ENCODE data around the gene SLC25A42. TPM values are rescaled to one million over a fixed set of nuclear protein-coding genes. Genes with fewer than 3 reads are reported as not detected.
"Not testable (repeated sequence)": the region's sequence is repeated elsewhere in the genome, so short reads cannot be mapped to it uniquely, and the experiment has no call there.

The SLC25A42 gene, protein sequence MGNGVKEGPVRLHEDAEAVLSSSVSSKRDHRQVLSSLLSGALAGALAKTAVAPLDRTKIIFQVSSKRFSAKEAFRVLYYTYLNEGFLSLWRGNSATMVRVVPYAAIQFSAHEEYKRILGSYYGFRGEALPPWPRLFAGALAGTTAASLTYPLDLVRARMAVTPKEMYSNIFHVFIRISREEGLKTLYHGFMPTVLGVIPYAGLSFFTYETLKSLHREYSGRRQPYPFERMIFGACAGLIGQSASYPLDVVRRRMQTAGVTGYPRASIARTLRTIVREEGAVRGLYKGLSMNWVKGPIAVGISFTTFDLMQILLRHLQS
- polyA plus RNA-seq (2011; rRNA removed) (3.8 and 5.8 TPM in 2 replicates), polyA minus RNA-seq (2011; rRNA and poly(A)+ RNA removed) (3.5 and 4.6 TPM in 2 replicates)

DNA sequence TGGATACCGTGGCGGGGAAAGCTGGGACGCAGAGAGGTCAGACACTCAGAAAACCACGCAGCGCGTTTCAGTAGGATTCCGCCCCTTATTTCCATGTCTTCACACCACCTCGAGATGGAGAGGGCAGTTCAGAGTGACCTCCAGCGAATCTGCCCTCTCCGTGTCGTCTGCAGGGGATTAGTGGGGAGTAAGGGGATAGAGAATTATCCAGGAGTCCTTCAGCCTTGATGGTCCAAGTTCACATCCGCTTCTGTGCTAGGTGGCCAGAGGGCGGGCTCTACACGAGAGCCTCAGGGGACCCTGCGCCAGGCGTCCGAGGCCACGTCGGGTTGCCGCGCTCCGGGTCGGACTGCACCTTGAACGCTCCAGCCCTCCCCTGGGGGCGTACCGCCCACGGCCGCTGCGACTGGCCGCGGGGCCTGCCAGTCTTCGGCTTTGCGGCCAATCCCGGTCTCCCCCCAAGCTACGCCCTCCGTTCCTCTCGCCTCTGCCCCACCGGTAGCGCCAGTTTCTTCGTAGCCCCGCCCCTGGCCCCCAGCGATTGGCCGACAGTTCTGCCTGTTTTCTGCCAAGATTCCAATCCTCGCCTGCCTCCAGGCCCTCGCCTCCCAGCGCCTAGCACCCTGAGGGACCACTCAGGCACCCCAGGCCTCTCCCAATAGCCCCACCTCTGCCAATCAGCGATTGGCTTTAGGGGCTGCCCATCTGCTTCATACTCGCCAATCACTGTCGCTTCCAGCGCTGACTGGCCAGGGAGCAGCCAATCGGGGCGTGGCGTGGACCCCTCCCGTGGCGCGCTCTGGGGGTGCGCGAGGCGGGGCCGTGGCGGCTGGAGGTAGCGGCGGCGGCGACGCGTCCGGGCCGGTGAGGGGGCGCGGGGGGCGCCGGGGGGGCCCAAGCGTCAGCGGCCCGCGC, at the start of gene SLC25A42:
Gene SLC25A42 (plus strand): TSS at position 812 of the 915 bp plus-strand sequence. CDS start 32,131 bp downstream, outside the sequence.
- CTCF ChIA-PET: interaction anchor here (0.6 to 2.1 kb wide), 6 partner anchors 9 to 583 kb away, joined by 3 to 14 read pairs (median 3); no protein-coding TSS in a partner anchor
- peaks cover 1% of the 10 kb centered on the region for H3K36me3 ChIP-seq (ENCODE audit: control insufficient read depth, insufficient read depth, low read length)
- no peaks in the 10 kb centered on the region for H3K27me3 ChIP-seq (ENCODE audit: control insufficient read depth, insufficient read depth, low read length)
- H3K4me3 ChIP-seq (ENCODE audit: low read depth, low read length): peak within 1 kb of the TSS; percentile 88
- peak; percentile 99 for DNase-seq (ENCODE audit: low read depth)
- POLR2A ChIA-PET: interaction anchor here (0.7 kb wide), 1 partner anchor 1203 kb away, joined by 3 read pairs; no protein-coding TSS in a partner anchor
- TF ChIP-seq, protein P1, sequence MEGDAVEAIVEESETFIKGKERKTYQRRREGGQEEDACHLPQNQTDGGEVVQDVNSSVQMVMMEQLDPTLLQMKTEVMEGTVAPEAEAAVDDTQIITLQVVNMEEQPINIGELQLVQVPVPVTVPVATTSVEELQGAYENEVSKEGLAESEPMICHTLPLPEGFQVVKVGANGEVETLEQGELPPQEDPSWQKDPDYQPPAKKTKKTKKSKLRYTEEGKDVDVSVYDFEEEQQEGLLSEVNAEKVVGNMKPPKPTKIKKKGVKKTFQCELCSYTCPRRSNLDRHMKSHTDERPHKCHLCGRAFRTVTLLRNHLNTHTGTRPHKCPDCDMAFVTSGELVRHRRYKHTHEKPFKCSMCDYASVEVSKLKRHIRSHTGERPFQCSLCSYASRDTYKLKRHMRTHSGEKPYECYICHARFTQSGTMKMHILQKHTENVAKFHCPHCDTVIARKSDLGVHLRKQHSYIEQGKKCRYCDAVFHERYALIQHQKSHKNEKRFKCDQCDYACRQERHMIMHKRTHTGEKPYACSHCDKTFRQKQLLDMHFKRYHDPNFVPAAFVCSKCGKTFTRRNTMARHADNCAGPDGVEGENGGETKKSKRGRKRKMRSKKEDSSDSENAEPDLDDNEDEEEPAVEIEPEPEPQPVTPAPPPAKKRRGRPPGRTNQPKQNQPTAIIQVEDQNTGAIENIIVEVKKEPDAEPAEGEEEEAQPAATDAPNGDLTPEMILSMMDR (IDR thresholded peaks at IDR 0.05; ENCODE audit: insufficient read depth, low read depth, low read length): no peak

DNA sequence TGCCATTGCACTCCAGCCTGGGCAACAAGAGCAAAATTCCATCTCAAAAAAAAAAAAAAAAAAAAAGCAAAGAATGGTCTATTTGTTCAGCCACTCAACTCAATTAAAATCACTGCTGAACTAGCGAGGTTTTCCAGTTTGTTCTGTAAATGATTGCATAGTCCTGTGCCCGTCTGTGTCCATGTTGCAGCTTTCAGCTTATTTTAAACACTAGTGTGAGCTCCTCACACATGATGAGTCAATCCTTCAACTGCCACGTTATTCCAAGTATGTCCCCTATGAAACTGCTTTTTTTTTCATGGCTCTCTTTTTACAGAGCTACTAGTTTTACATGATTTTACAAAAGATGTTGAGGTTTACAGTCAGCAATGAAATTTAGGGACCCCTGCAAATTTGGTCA, 42.7 kb upstream of the SLC25A42 start:
- peaks cover 32% of the 10 kb centered on the region for H3K36me3 ChIP-seq (ENCODE audit: control insufficient read depth, insufficient read depth, low read length)
- ChIA-PET POLR2A (no interaction called here), CTCF (interaction anchor here (0.6 to 1.2 kb wide), 6 partner anchors 12 to 911 kb away, joined by 3 read pairs; no protein-coding TSS in a partner anchor)
- TF ChIP-seq, protein P1 (IDR thresholded peaks at IDR 0.05; ENCODE audit: insufficient read depth, low read depth, low read length): no peak
- no peak for DNase-seq (ENCODE audit: low read depth)
- H3K27me3 ChIP-seq (ENCODE audit: control insufficient read depth, insufficient read depth, low read length): no peaks in the 10 kb centered on the region
- no peak overlapping the region for H3K4me3 ChIP-seq (ENCODE audit: low read depth, low read length)

DNA sequence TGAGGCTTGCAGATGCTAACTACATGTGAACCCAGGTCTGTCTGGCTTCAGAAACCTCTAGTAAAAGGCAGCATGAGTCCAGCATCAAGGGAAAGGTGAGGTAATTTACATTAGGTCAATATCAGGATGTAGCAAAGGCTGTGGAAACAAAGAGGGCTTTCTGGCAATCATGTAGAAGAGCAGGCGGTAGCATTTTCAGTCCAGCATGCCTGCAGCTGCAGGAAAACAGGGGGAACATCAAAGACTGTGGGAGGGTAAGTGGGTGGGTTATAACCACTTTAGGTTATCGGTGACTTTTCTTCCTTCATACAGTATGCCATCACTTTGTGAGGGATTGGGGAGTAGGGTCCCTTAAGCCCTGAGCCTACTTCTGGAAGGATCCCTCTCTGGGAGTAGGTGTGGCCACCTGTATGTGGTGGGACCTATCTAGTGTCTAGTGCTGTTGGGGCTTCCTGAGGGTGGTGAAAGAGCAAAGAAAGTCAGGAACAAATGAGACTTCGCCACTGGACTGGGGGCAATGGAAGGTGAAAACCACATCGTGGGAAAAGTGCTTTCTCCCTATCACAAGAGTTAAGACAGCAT, 41.3 kb upstream of the SLC25A42 start:
- POLR2A ChIA-PET: no interaction called here

DNA sequence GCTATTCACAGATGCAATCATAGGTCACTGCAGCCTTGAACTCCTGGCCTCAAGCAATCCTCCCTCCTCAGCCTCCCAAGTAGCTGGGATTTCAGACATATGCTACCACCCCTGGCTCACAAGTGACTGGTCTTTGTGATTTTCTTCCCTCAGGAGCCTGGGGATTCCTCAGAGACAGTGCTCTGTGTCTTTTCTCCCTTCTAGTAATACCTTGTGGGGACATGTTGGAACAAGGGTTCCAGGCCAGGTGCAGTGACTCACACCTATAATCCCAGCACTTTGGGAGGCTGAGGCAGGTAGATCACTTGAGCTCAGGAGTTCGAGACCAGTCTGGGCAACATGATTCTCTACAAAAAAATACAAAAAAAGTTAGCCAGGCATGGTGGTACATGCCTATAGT, 40.4 kb upstream of the SLC25A42 start:
- CTCF ChIA-PET: interaction anchor here (0.9 to 1.4 kb wide), 2 partner anchors 15 to 36 kb away, joined by 4 to 6 read pairs; no protein-coding TSS in a partner anchor
- peaks cover 30% of the 10 kb centered on the region for H3K36me3 ChIP-seq (ENCODE audit: control insufficient read depth, insufficient read depth, low read length)

More for the DNA sequence above, 41.3 kb upstream of the SLC25A42 start:
- H3K4me3 ChIP-seq (ENCODE audit: low read depth, low read length): no peak overlapping the region
- CTCF ChIA-PET: interaction anchor here (0.9 to 1.4 kb wide), 2 partner anchors 16 to 36 kb away, joined by 4 to 6 read pairs; no protein-coding TSS in a partner anchor
- peaks cover 32% of the 10 kb centered on the region for H3K36me3 ChIP-seq (ENCODE audit: control insufficient read depth, insufficient read depth, low read length)
- no peaks in the 10 kb centered on the region for H3K27me3 ChIP-seq (ENCODE audit: control insufficient read depth, insufficient read depth, low read length)
- TF ChIP-seq, protein P1 (IDR thresholded peaks at IDR 0.05; ENCODE audit: insufficient read depth, low read depth, low read length): no peak
- DNase-seq (ENCODE audit: low read depth): no peak

DNA sequence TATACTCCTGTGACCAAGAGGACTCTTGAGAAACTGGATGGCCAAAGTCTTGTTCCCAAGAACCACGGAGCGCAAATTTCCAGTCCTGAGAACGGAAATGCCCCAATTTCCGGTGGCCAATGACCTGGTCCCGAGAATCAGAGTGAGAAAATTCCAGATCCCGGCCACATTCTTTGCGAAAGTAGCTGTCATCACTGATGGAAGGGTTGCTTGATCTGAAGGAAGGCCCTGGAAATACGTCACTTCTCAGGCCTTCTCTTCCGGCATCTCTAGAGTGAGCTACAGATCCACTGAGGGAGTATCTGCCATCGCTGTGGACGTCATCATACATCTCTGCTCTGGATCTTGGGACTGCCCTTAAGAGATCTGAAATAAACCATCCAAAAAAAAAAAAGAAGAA, 37.9 kb upstream of the SLC25A42 start:
- ChIA-PET POLR2A (no interaction called here), CTCF (no interaction called here)
- TF ChIP-seq, protein P1 (IDR thresholded peaks at IDR 0.05; ENCODE audit: insufficient read depth, low read depth, low read length): no peak
- DNase-seq (ENCODE audit: low read depth): no peak
- Histone ChIP-seq H3K36me3 (ENCODE audit: control insufficient read depth, insufficient read depth, low read length) (peaks cover 26% of the 10 kb centered on the region), H3K4me3 (ENCODE audit: low read depth, low read length) (no peak overlapping the region), H3K27me3 (ENCODE audit: control insufficient read depth, insufficient read depth, low read length) (no peaks in the 10 kb centered on the region)

More for the DNA sequence above, 40.4 kb upstream of the SLC25A42 start:
- POLR2A ChIA-PET: interaction anchor here (0.7 kb wide), 1 partner anchor 9 kb away, joined by 3 read pairs; no protein-coding TSS in a partner anchor
- DNase-seq (ENCODE audit: low read depth); H3K27me3 ChIP-seq (ENCODE audit: control insufficient read depth, insufficient read depth, low read length); H3K4me3 ChIP-seq (ENCODE audit: low read depth, low read length): not testable (repeated sequence)
